K562 (cell line): ENCODE data around the gene CMIP. TPM values are rescaled to one million over a fixed set of nuclear protein-coding genes. Genes with fewer than 3 reads are reported as not detected.

Experiments
- CEBPB ChIP-seq: fragments of 450-650 bp; IDR thresholded peaks from 2 replicates; pipeline ENCODE4 v1.6.1; 2016; ENCODE audit warnings: missing genetic modification characterization, missing compliant biosample characterization
- KDM1A ChIP-seq, 2 experiments: fragments of 450-650 bp; IDR thresholded peaks; 2 replicates each; pipeline ENCODE4 v1.6.1; 2016; ENCODE audit warnings: mild to moderate bottlenecking in 2 of 2
- MXI1 ChIP-seq: IDR thresholded peaks from 2 replicates; pipeline ENCODE4 v1.6.1; 2011; ENCODE audit warnings: low read depth, mild to moderate bottlenecking, improper control_type of control experiment, low read length
- MYC ChIP-seq, 2 experiments: fragments of 250-450 bp in 1 of 2; sonication (Bioruptor Pico) in 1 of 2; IDR thresholded peaks; 2 replicates each; pipeline versions ENCODE4 v1.5.1 to v1.6.1; 2012 to 2021; ENCODE audit warnings: low read depth in 2 of 2, borderline replicate concordance in 1 of 2, improper control_type of control experiment in 1 of 2, low read length in 1 of 2, mild to moderate bottlenecking in 1 of 2, moderate library complexity in 1 of 2
- NFYB ChIP-seq: IDR thresholded peaks from 2 replicates; pipeline ENCODE4 v1.6.1; 2011; ENCODE audit warnings: mild to moderate bottlenecking, moderate library complexity; ENCODE audit not compliant: insufficient read length; ENCODE audit errors: extremely low read depth
- NR2C2 ChIP-seq, 2 experiments: fragments of 200-800 bp in 1 of 2; sonication (Bioruptor generic) in 1 of 2; sonication (generic) in 1 of 2; formaldehyde crosslinking in 1 of 2; IDR thresholded peaks; 2 replicates each; pipeline versions ENCODE4 v1.6.1 to v1.8.0; 2016 to 2022; ENCODE audit warnings: mild to moderate bottlenecking in 1 of 2, missing compliant biosample characterization in 1 of 2, missing genetic modification characterization in 1 of 2, missing genetic modification reagents in 1 of 2
- POLR2AphosphoS5 ChIP-seq: IDR thresholded peaks from 2 replicates; pipeline ENCODE4 v1.6.1; 2011; ENCODE audit warnings: mild to moderate bottlenecking, low read depth, low read length, moderate library complexity; ENCODE audit not compliant: control insufficient read depth, insufficient read depth
- POU5F1 ChIP-seq: fragments of 150-350 bp; IDR thresholded peaks from 2 replicates; pipeline ENCODE4 v1.6.1; 2014; ENCODE audit warnings: borderline replicate concordance, low read length, low read depth, mild to moderate bottlenecking; ENCODE audit not compliant: partially characterized antibody
- RBFOX2 ChIP-seq: fragments of 200-400 bp; formaldehyde crosslinking; IDR thresholded peaks from 2 replicates; pipeline ENCODE4 v1.6.1; 2017; ENCODE audit warnings: low read depth, mild to moderate bottlenecking, low read length, moderate library complexity
- RFX5 ChIP-seq: IDR thresholded peaks from 2 replicates; pipeline ENCODE4 v1.6.1; 2011; ENCODE audit warnings: low read depth, mild to moderate bottlenecking, improper control_type of control experiment, low read length
- SAFB ChIP-seq: fragments of 200-400 bp; formaldehyde crosslinking; IDR thresholded peaks from 2 replicates; pipeline ENCODE4 v1.6.1; 2017; ENCODE audit warnings: low read depth, low read length, borderline replicate concordance
- ZFP1 ChIP-seq: fragments of 450-650 bp; formaldehyde crosslinking; IDR thresholded peaks from 2 replicates; pipeline ENCODE4 v1.4.0; 2020; ENCODE audit warnings: mild to moderate bottlenecking, mixed read lengths
- polyA plus RNA-seq, 8 experiments: library from polyadenylated mRNA; depleted of rRNA in 4 of 8; stranded (reverse) in 5 of 8; unstranded in 3 of 8; fragments of >200 nt; fragmentation: Nextera tagmentation in 2 of 8; fragmentation: Illumina TruSeq in 1 of 8; extraction: Ambion mirVana in 2 of 8; extraction: Trizol in 1 of 8; gene quantifications; 2 replicates each; pipeline versions ENCODE4 v1.2.1 to v1.2.3, GENCODE V29; 2011 to 2014; ENCODE audit warnings: inconsistent platforms in 1 of 8, missing spikeins in 1 of 8
- total RNA-seq, 7 experiments: library from RNA; depleted of rRNA in 6 of 7; stranded (reverse); fragments of >200 nt in 6 of 7; fragmentation: Illumina TruSeq in 2 of 7; extraction: Trizol in 2 of 7; gene quantifications; 2 replicates each; pipeline versions ENCODE4 v1.2.1 to v1.2.3, GENCODE V29; 2011 to 2021; ENCODE audit warnings: low replicate concordance in 1 of 7
- TF ChIP-seq, protein P1 (sequence below): fragments of 450-650 bp; IDR thresholded peaks from 2 replicates; pipeline ENCODE4 v1.7.1; 2018; ENCODE audit warnings: mild to moderate bottlenecking, low read depth; ENCODE audit not compliant: partially characterized antibody
- TF ChIP-seq, protein P2 (sequence below): fragments of 250-450 bp; sonication (Bioruptor Pico); IDR thresholded peaks from 2 replicates; pipeline ENCODE4 v1.4.0; 2020
- TF ChIP-seq, protein P3 (sequence below): fragments of 450-650 bp; IDR thresholded peaks from 2 replicates; pipeline ENCODE4 v1.6.1; 2016

The CMIP gene
- total and polyA plus RNA-seq, 9 of the 15 experiments (the other 6 are each of a cell fraction or from before 2014, with no cell fraction given), result 0.94 to 82.5 (median 10.3) TPM

- TF ChIP-seq MYC (IDR thresholded peaks at IDR 0.05; ENCODE audit: low read depth, low read length), result peak; percentile 92
- no peak for TF ChIP-seq MYC (CRISPR knock-in tag; IDR thresholded peaks at IDR 0.05; ENCODE audit: borderline replicate concordance, low read depth)
- no peak for TF ChIP-seq CEBPB (tag)
- TF ChIP-seq RBFOX2, result peak; percentile 23; the same call in 1 of the 2 replicates
- no peak for TF ChIP-seq RFX5
- TF ChIP-seq KDM1A (IDR thresholded peaks at IDR 0.05), result peak; percentile 31 to 49; a peak in 2 of 4 replicates
- TF ChIP-seq, protein P1, sequence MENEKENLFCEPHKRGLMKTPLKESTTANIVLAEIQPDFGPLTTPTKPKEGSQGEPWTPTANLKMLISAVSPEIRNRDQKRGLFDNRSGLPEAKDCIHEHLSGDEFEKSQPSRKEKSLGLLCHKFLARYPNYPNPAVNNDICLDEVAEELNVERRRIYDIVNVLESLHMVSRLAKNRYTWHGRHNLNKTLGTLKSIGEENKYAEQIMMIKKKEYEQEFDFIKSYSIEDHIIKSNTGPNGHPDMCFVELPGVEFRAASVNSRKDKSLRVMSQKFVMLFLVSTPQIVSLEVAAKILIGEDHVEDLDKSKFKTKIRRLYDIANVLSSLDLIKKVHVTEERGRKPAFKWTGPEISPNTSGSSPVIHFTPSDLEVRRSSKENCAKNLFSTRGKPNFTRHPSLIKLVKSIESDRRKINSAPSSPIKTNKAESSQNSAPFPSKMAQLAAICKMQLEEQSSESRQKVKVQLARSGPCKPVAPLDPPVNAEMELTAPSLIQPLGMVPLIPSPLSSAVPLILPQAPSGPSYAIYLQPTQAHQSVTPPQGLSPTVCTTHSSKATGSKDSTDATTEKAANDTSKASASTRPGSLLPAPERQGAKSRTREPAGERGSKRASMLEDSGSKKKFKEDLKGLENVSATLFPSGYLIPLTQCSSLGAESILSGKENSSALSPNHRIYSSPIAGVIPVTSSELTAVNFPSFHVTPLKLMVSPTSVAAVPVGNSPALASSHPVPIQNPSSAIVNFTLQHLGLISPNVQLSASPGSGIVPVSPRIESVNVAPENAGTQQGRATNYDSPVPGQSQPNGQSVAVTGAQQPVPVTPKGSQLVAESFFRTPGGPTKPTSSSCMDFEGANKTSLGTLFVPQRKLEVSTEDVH, result no peak
- TF ChIP-seq, protein P2, sequence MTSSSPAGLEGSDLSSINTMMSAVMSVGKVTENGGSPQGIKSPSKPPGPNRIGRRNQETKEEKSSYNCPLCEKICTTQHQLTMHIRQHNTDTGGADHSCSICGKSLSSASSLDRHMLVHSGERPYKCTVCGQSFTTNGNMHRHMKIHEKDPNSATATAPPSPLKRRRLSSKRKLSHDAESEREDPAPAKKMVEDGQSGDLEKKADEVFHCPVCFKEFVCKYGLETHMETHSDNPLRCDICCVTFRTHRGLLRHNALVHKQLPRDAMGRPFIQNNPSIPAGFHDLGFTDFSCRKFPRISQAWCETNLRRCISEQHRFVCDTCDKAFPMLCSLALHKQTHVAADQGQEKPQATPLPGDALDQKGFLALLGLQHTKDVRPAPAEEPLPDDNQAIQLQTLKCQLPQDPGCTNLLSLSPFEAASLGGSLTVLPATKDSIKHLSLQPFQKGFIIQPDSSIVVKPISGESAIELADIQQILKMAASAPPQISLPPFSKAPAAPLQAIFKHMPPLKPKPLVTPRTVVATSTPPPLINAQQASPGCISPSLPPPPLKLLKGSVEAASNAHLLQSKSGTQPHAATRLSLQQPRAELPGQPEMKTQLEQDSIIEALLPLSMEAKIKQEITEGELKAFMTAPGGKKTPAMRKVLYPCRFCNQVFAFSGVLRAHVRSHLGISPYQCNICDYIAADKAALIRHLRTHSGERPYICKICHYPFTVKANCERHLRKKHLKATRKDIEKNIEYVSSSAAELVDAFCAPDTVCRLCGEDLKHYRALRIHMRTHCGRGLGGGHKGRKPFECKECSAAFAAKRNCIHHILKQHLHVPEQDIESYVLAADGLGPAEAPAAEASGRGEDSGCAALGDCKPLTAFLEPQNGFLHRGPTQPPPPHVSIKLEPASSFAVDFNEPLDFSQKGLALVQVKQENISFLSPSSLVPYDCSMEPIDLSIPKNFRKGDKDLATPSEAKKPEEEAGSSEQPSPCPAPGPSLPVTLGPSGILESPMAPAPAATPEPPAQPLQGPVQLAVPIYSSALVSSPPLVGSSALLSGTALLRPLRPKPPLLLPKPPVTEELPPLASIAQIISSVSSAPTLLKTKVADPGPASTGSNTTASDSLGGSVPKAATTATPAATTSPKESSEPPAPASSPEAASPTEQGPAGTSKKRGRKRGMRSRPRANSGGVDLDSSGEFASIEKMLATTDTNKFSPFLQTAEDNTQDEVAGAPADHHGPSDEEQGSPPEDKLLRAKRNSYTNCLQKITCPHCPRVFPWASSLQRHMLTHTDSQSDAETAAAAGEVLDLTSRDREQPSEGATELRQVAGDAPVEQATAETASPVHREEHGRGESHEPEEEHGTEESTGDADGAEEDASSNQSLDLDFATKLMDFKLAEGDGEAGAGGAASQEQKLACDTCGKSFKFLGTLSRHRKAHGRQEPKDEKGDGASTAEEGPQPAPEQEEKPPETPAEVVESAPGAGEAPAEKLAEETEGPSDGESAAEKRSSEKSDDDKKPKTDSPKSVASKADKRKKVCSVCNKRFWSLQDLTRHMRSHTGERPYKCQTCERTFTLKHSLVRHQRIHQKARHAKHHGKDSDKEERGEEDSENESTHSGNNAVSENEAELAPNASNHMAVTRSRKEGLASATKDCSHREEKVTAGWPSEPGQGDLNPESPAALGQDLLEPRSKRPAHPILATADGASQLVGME (CRISPR knock-in tag), result no peak
- no peak for TF ChIP-seq NFYB
- TF ChIP-seq, protein P3, sequence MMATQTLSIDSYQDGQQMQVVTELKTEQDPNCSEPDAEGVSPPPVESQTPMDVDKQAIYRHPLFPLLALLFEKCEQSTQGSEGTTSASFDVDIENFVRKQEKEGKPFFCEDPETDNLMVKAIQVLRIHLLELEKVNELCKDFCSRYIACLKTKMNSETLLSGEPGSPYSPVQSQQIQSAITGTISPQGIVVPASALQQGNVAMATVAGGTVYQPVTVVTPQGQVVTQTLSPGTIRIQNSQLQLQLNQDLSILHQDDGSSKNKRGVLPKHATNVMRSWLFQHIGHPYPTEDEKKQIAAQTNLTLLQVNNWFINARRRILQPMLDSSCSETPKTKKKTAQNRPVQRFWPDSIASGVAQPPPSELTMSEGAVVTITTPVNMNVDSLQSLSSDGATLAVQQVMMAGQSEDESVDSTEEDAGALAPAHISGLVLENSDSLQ, result peak; percentile 72
- no peak for TF ChIP-seq ZFP1 (CRISPR knock-in tag)
- TF ChIP-seq SAFB, result no peak
- TF ChIP-seq POLR2AphosphoS5, result no peak
- TF ChIP-seq POU5F1, result no peak
- TF ChIP-seq NR2C2 (CRISPR knock-in tag; IDR thresholded peaks at IDR 0.05), result peak; percentile 59; the same call in 1 of the 2 replicates
- no peak; the same call in 1 of the 2 replicates for TF ChIP-seq NR2C2 (tag; IDR thresholded peaks at IDR 0.05)
- peak; percentile 55; the same call in 1 of the 2 replicates for TF ChIP-seq MXI1
These were observed 49.3 kb downstream of the CMIP start (continued) for GRCh38 chr16:81493755-81494433.
